ENCODE measurements around the gene DNAI1.

- TF ChIP-seq, protein P1, sequence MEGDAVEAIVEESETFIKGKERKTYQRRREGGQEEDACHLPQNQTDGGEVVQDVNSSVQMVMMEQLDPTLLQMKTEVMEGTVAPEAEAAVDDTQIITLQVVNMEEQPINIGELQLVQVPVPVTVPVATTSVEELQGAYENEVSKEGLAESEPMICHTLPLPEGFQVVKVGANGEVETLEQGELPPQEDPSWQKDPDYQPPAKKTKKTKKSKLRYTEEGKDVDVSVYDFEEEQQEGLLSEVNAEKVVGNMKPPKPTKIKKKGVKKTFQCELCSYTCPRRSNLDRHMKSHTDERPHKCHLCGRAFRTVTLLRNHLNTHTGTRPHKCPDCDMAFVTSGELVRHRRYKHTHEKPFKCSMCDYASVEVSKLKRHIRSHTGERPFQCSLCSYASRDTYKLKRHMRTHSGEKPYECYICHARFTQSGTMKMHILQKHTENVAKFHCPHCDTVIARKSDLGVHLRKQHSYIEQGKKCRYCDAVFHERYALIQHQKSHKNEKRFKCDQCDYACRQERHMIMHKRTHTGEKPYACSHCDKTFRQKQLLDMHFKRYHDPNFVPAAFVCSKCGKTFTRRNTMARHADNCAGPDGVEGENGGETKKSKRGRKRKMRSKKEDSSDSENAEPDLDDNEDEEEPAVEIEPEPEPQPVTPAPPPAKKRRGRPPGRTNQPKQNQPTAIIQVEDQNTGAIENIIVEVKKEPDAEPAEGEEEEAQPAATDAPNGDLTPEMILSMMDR (IDR thresholded peaks at IDR 0.05), result no peak
- no peak for TF ChIP-seq POLR2A (IDR thresholded peaks at IDR 0.05)
Observed at GRCh38 chr9:34501889-34502425, 43.4 kb downstream of the DNAI1 start.
